Neuron (in vitro differentiated cells): ENCODE data around the gene PRKACA.

Experiments
- H2AFZ ChIP-seq: one replicate; pipeline ENCODE4 v1.6.1; 2013; ENCODE audit warnings: low read depth, mild to moderate bottlenecking, inconsistent platforms, low read length, moderate library complexity
- H3K27me3 ChIP-seq: one replicate; pipeline ENCODE4 v1.6.1; 2013; ENCODE audit warnings: low read length; ENCODE audit not compliant: insufficient read depth
- H3K36me3 ChIP-seq: one replicate; pipeline ENCODE4 v1.6.1; 2013; ENCODE audit warnings: low read length; ENCODE audit not compliant: insufficient read depth
- H3K4me1 ChIP-seq: one replicate; pipeline ENCODE4 v1.6.1; 2013; ENCODE audit warnings: low read length; ENCODE audit not compliant: insufficient read depth
- H3K4me3 ChIP-seq: 2 replicates; pipeline ENCODE4 v1.5.1; 2013; ENCODE audit warnings: mild to moderate bottlenecking, low read length, moderate library complexity
- H3K9me3 ChIP-seq: one replicate; pipeline ENCODE4 v1.6.1; 2013; ENCODE audit warnings: low read length

The PRKACA gene

GRCh38 chr19:14107581-14108461 lies 9.7 kb downstream of the PRKACA start:
- Histone ChIP-seq H3K27me3 (no peaks in the 10 kb centered on the region), H2AFZ (no peak overlapping the region), H3K9me3 (no peaks in the 10 kb centered on the region), H3K4me1 (peaks cover 3% of the 10 kb centered on the region), H3K36me3 (peaks cover 31% of the 10 kb centered on the region), H3K4me3 (no peak overlapping the region)

GRCh38 chr19:14106840-14107239 lies 10.7 kb downstream of the PRKACA start:
- Histone ChIP-seq H3K4me1 (no peaks in the 10 kb centered on the region), H3K27me3 (no peaks in the 10 kb centered on the region), H3K4me3 (no peak overlapping the region), H3K36me3 (peaks cover 38% of the 10 kb centered on the region), H2AFZ (no peak overlapping the region), H3K9me3 (no peaks in the 10 kb centered on the region)

- H3K4me1 ChIP-seq, result no peaks in the 10 kb centered on the region
- H3K36me3 ChIP-seq, result peaks cover 41% of the 10 kb centered on the region
- no peaks in the 10 kb centered on the region for H3K27me3 ChIP-seq
- no peak overlapping the region for H2AFZ ChIP-seq
- H3K4me3 ChIP-seq, result no peak overlapping the region
- H3K9me3 ChIP-seq, result no peaks in the 10 kb centered on the region
These were observed 11.9 kb downstream of the PRKACA start for GRCh38 chr19:14105680-14106079.

DNA sequence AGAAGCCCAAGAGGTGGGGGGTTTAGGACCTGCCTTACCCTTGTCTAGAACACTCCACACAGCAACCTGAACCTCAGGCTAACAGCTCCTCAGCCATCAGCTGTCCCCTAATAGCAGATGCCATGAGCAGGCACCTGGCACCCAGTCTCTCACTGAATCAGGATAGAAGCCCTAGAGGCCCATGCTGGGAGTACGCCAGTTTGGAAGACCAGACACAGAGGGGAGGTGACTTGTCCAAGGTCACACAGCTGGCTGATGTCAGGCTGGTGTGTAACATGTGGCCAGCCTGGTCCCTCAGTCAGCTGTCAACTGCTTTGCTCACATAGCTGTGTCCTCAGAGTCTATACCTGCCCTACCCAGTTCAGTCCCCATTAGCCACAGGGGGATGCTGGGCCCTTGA lies 14.3 kb downstream of the PRKACA start:
- Histone ChIP-seq H3K4me1 (no peaks in the 10 kb centered on the region), H3K27me3 (no peaks in the 10 kb centered on the region), H3K36me3 (peaks cover 46% of the 10 kb centered on the region), H2AFZ (no peak overlapping the region), H3K4me3 (no peak overlapping the region), H3K9me3 (no peaks in the 10 kb centered on the region)

DNA sequence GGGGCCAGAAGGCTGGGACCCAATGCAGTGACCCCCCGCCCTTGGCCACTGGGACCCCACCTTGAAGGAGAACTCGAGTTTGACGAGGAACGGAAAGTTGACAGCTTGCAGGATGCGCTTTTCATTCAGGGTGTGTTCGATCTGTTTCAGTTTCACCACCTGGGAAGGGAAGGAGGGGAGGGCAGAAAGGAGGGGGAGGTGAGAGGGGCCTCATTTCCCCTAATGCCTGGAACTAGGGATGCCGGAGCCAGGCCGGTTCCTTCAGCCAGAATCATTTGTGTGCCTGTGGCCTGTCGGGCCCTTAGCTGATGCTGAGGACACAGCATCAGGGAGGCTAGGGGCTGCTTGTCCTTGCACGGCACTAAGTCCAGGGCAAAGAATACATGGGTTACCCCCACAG lies 14.8 kb downstream of the PRKACA start:
- Histone ChIP-seq H3K4me1 (no peaks in the 10 kb centered on the region), H3K4me3 (no peak overlapping the region), H2AFZ (no peak overlapping the region), H3K36me3 (peaks cover 51% of the 10 kb centered on the region), H3K27me3 (no peaks in the 10 kb centered on the region), H3K9me3 (no peaks in the 10 kb centered on the region)

GRCh38 chr19:14102102-14102696 lies 15.4 kb downstream of the PRKACA start:
- Histone ChIP-seq H3K4me1 (no peaks in the 10 kb centered on the region), H3K36me3 (peaks cover 52% of the 10 kb centered on the region), H3K4me3 (no peak overlapping the region), H2AFZ (no peak overlapping the region), H3K27me3 (no peaks in the 10 kb centered on the region), H3K9me3 (no peaks in the 10 kb centered on the region)

- H2AFZ ChIP-seq, result no peak overlapping the region
- H3K4me3 ChIP-seq, result no peak overlapping the region
- no peaks in the 10 kb centered on the region for H3K4me1 ChIP-seq
- no peaks in the 10 kb centered on the region for H3K27me3 ChIP-seq
- H3K36me3 ChIP-seq, result peaks cover 56% of the 10 kb centered on the region
- no peaks in the 10 kb centered on the region for H3K9me3 ChIP-seq
These were observed 16.5 kb downstream of the PRKACA start for GRCh38 chr19:14101003-14101545.

DNA sequence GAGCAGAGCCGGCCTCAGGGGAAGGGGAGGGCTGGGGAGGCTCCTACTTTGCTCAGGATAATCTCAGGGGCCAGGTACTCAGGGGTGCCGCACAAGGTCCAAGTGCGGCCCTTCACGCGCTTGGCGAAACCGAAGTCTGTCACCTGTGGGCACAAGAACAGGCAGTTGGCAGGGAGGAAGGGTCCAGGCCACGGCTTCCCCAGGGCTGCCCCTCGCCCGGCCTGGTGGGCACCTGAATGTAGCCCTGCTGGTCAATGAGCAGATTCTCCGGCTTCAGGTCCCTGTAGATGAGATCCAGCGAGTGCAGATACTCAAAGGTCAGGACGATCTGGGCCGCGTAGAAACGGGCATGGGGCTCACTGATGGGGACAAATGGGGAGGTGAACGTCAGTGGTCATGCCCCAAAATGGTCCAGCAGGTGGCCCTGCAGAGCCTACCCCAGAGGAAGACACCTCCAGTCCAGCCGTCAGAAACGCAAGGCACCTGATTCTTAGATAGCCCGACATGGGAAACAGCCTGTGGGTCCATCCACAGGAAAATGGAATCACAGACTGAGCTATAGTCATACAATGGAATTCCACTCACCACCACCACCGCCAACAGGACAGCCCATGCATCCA lies 19.9 kb downstream of the PRKACA start:
- no peaks in the 10 kb centered on the region for H3K27me3 ChIP-seq
- no peak overlapping the region for H2AFZ ChIP-seq
- H3K4me1 ChIP-seq, result no peaks in the 10 kb centered on the region
- H3K9me3 ChIP-seq, result peaks cover 7% of the 10 kb centered on the region
- H3K36me3 ChIP-seq, result peaks cover 38% of the 10 kb centered on the region
- H3K4me3 ChIP-seq, result no peak overlapping the region

- Histone ChIP-seq H3K27me3 (no peaks in the 10 kb centered on the region), H3K4me3 (no peak overlapping the region), H3K36me3 (peaks cover 33% of the 10 kb centered on the region), H3K4me1 (peaks cover 6% of the 10 kb centered on the region), H3K9me3 (peaks cover 7% of the 10 kb centered on the region), H2AFZ (no peak overlapping the region)
These were observed 21.1 kb downstream of the PRKACA start for GRCh38 chr19:14096272-14096992.

GRCh38 chr19:14094854-14095253 lies 22.7 kb downstream of the PRKACA start:
- Histone ChIP-seq H2AFZ (no peak overlapping the region), H3K4me3 (no peak overlapping the region), H3K9me3 (peaks cover 7% of the 10 kb centered on the region), H3K36me3 (peaks cover 20% of the 10 kb centered on the region), H3K27me3 (no peaks in the 10 kb centered on the region), H3K4me1 (peaks cover 6% of the 10 kb centered on the region)

GRCh38 chr19:14093117-14093823 lies 24.3 kb downstream of the PRKACA start:
- peaks cover 10% of the 10 kb centered on the region for H3K4me1 ChIP-seq
- H3K27me3 ChIP-seq, result no peaks in the 10 kb centered on the region
- peaks cover 7% of the 10 kb centered on the region for H3K9me3 ChIP-seq
- no peak overlapping the region for H2AFZ ChIP-seq
- H3K4me3 ChIP-seq, result no peak overlapping the region
- peaks cover 26% of the 10 kb centered on the region for H3K36me3 ChIP-seq

DNA sequence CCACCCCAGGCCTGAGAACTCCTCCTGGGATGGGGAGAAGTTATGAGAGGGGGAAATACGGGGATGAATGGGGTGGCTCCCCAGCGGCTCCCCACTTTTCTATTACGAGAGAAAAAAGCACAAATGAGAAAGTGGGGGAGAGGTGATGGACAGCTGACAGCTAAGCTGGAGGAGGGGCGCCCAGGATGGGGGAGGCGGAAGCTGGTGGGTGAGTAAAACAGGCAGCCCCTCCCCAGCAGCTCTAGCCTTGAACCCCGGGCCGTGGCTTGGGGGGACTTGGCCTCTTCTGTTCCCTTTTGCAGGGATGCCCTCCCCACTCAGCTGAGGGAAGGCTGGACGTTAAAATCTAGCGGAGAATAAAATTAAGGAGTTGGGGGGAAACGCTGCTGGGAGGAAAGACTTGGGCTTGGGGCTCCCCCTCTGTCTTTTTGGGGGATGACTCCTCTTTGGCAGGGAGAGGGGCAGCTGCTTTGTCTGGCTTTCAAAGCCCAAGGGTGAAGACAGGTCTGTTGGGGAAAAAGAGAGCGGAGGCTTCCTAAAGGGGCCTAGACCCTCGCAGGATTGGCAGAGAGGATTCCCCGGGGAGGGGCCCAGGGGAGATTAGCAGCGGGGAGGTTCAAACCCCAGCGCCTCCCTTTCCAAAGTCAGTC lies 25.6 kb downstream of the PRKACA start:
- H3K36me3 ChIP-seq, result peaks cover 22% of the 10 kb centered on the region
- peaks cover 7% of the 10 kb centered on the region for H3K9me3 ChIP-seq
- no peaks in the 10 kb centered on the region for H3K27me3 ChIP-seq
- H2AFZ ChIP-seq, result peak overlapping the region; percentile 46
- peak overlapping the region; percentile 58 for H3K4me3 ChIP-seq
- H3K4me1 ChIP-seq, result peaks cover 10% of the 10 kb centered on the region
